22Rv1 (cell line): ENCODE data around the gene DEGS1.

Experiments used
- H3K27ac ChIP-seq: fragments of 450-650 bp; 2 replicates; pipeline ENCODE4 v1.5.1; 2017
- CTCF ChIP-seq: fragments of 450-650 bp; IDR thresholded peaks from 2 replicates; pipeline ENCODE4 v1.5.1; 2017; ENCODE audit warnings: mild to moderate bottlenecking
- ZFX ChIP-seq: fragments of 450-650 bp; IDR thresholded peaks from 2 replicates; pipeline ENCODE4 v1.6.1; 2017; ENCODE audit warnings: antibody characterized with exemption, borderline replicate concordance

DEGS1 gene

GRCh38 chr1:224157316-224157715, 25.7 kb upstream of the DEGS1 start:
- TF ChIP-seq CTCF (no peak), ZFX (no peak)

GRCh38 chr1:224159541-224159940, 23.5 kb upstream of the DEGS1 start:
- TF ChIP-seq CTCF (no peak), ZFX (no peak)
- no peak overlapping the region for H3K27ac ChIP-seq

More at GRCh38 chr1:224157316-224157715, 25.7 kb upstream of the DEGS1 start:
- no peak overlapping the region for H3K27ac ChIP-seq

DNA sequence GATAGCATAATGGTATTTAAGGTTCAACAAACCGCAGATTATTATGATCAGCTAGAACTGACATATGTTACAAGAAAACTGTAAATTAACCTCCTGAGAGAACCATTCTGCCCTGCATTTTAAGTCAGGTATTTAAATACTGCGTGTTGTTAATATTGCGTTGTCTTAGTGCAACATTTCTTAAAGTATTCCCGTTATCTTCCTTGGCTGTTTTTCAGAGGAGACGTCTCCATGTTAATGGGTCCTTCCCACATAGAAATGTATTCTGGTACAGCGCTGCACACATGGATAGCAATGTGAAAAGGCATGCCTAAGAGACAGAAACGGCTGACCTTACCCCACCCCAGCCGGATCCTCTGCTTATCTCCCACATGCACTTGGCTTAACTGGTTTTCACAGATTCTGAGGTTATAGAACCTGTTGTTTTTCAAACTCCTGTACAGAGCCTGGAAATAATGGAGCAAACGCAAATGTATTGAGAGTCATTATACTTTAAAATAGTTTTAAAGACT, 22.8 kb upstream of the DEGS1 start:
- H3K27ac ChIP-seq, result no peak overlapping the region
- no peak for TF ChIP-seq CTCF

DNA sequence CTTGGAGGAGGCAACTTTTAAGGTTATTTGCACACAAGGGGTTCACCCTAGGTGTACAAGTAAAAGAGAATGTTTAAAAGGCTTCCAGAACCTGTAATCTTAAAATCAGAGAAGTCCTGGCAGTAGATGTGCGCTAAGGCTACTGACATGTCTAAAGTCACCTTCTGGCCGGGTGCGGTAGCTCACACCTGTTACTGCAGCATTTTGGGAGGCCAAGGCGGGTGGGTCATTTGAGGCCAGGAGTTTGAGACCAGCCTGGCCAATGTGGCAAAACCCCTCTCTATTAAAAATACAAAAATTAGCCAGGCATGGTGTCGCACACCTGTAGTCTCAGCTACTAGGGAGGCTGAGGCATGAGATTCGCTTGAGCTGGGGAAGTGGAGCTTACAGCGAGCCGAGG, 20.3 kb upstream of the DEGS1 start:
- TF ChIP-seq ZFX (no peak), CTCF (no peak)
- no peak overlapping the region for H3K27ac ChIP-seq

- H3K27ac ChIP-seq, result no peak overlapping the region
- TF ChIP-seq CTCF, result no peak
- no peak for TF ChIP-seq ZFX
Measured at GRCh38 chr1:224163311-224163710, 19.7 kb upstream of the DEGS1 start.

DNA sequence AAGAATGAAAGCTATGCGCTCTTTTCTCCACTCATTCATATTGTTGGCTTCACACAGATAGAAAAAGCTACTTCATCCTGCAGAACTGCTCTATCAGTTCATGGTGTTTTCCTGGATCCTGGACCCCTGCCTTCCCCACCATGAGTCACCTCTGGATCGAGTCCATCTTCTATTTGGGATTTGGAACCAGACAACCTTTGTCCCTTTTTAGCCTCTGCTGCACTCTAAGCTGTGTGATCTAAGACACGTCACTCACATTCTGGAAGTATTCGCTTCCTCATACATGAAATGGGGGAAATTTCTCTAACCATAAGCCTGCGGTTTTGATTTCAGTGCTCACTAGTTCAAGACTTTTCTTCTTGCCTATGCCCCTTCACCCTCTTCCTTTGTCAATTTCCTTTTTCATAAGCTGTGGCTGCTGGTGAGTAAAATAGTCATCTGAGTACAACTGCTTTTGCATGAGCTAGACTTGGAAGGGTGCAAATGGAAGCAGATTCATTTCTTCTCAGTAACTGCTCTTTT, 14.1 kb upstream of the DEGS1 start:
- no peak for TF ChIP-seq CTCF
- no peak overlapping the region for H3K27ac ChIP-seq

- H3K27ac ChIP-seq, result no peak overlapping the region
- TF ChIP-seq CTCF, result no peak
- TF ChIP-seq ZFX, result no peak
Measured at GRCh38 chr1:224169718-224170270, 13.2 kb upstream of the DEGS1 start.
